GM19193 (cell line): ENCODE measurements around the gene NXN.

Experiments used
- POLR2A ChIP-seq: IDR thresholded peaks from 4 replicates; pipeline ENCODE4 v1.6.1; 2011; ENCODE audit not compliant: insufficient read depth, insufficient read length; ENCODE audit errors: extremely low read depth

The NXN gene

GRCh38 chr17:979539-980405, at the start of gene NXN:
TSS of gene NXN (minus strand) at chr17:979776.
- no peak for TF ChIP-seq POLR2A

DNA sequence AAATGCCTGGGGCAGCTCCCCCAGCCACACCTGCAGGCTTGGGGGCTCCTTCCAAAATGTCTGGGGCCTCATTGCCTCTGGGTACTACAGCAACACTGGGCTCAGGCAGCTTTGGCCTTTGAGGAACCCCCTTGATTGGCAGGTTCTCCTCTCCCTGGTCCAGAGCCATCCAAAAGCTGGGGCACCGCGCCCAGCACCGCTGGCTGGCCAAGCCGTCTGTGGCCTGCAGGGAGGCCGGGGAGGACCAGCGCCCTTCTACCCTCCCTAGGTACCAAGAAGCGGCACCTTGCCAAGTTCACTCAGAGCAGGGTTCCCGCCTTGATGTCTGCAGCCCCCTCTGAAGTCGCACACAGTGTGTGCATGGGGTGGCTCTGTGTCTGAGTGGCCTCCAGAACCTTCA, 47.5 kb upstream of the NXN start:
- no peak for TF ChIP-seq POLR2A

DNA sequence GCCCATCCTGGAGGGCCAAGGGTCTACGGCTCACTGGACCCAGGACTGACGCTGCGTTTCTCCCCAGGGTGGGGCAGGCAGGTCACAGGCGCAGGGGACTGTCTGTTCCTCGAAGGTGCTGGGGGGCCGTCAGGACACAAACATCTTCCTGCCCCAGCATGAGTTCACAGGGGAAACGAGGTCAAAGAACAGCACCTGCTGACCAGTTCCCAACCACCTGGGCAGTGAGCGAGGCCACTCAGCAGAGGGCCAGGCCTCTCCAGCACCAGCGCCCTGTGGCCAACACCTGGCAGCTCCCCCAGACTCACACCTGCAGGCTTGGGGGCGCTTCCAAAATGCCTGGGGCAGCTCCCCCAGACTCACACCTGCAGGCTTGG, 47.0 kb upstream of the NXN start:
- no peak for TF ChIP-seq POLR2A

GRCh38 chr17:1025733-1026598, 46.4 kb upstream of the NXN start:
- no peak for TF ChIP-seq POLR2A

GRCh38 chr17:1024076-1024475, 44.5 kb upstream of the NXN start:
- no peak for TF ChIP-seq POLR2A

- no peak for TF ChIP-seq POLR2A
Observed at GRCh38 chr17:1022278-1023024, 42.9 kb upstream of the NXN start.

DNA sequence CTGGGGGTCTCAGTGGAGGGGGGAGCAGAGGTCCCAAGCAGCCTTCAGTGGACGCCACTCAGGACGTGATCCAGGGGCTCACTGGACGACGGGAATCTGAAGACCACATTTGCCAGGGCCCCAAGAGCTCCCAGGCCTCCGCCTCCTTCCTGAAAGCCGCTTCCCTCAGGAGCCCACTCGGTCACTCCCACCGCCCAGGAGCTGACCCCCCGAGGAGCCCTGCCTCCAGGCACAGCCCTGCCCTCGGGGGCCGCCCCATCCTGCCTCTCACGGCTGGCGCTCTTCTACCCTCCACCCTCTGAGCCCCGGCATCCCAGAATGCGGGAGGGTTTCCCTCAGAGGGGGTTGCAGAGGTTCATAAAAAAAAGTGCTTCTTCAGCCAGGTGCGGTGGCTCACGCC, 41.6 kb upstream of the NXN start:
- no peak for TF ChIP-seq POLR2A

- TF ChIP-seq POLR2A = no peak
Observed at GRCh38 chr17:1019451-1019850, 39.9 kb upstream of the NXN start.

- TF ChIP-seq POLR2A = no peak
Observed at GRCh38 chr17:1018547-1018946, 39.0 kb upstream of the NXN start.

GRCh38 chr17:1013729-1014090, 34.1 kb upstream of the NXN start:
- TF ChIP-seq POLR2A = no peak

DNA sequence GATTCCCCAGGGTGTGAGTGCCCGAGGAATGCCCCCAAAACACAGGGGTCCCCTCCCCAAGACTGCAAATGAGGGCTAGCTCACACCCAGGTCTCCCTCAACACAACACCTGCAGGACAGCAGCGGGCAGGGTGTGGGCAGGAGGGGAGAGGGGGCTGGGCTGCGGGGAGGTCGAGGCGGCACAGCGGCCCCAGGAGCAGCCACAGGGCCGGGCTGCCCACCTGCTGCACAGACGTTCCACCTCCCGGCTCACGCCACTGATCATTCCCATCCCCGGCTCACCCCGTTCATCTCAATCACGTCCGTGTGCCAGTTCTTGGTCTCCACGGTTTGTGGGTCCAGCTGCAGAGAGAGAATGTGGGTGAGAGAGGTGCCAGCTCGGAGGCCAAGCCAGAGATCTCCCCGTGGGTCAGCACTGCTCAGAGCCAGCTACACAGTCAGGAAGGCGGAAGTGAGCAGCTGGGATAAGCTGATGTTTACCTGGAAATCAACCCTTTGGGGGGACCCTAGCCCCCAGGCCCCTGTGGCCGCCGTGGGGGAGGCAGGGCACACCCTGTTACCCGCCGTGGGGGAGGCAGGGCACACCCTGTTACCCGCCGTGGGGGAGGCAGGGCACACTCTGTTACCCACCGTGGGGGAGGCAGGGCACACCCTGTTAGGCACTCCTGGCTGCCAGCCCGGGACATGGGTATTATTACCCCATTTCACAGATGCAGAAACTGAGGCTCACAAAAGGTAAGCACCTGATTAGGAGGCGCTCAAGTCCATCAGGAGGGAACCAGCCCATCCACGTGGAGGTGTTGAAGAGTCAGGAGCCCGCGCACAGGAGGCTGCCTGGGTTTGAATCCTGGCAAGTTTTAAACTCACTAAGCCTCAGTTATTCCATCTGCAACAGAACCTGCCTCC, 33.5 kb upstream of the NXN start:
- TF ChIP-seq POLR2A = no peak

- TF ChIP-seq POLR2A = no peak
Observed at GRCh38 chr17:1011760-1012735, 32.5 kb upstream of the NXN start.

GRCh38 chr17:1011138-1011537, 31.6 kb upstream of the NXN start:
- TF ChIP-seq POLR2A = no peak
